Measurements from ENCODE around the gene SYNE1.

The SYNE1 gene

DNA sequence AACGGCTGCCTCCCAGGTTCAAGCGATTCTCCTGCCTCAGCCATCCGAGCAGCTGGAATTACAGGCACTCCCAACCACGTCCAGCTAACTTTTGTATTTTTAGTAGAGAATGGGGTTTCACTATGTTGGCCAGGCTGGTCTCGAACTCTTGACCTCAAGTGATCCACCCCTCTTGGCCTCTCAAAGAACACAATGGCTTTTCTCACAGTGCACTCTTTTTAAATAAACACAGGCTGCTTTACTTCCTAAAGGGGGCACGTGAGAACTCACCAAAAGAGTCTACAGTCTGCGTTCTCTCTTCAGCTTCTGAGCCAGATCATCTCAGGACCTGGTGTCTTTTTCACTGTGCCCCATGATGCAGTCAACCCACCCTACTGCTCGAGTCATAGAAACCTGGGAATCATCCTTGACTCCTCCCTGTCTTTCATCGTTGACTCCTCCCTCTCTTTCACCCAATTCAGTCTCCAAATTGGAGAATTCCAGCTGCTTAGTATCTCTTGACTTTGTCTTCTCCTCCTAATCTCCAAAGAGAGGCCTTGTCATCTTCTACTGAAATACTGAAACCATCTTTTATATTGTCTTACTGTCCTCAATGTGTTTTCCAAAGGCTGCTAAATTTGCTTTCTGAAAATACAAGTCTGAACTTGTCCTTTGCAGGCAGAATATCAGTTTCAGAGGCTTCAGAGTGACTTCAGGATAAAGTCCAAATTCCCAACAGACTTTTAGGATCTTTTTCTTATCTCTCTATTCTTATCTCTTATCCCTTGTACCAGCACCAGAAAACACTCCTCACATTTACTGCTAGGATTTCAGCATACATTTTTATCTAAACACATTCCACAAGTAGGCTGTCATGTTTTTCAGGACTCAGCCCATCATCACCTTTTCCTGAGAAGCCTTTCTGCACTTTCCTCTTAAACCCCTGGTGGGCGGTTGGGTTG, 323.4 kb downstream of the SYNE1 start:
- DNase-seq (ENCODE audit: low read depth): no peak

DNA sequence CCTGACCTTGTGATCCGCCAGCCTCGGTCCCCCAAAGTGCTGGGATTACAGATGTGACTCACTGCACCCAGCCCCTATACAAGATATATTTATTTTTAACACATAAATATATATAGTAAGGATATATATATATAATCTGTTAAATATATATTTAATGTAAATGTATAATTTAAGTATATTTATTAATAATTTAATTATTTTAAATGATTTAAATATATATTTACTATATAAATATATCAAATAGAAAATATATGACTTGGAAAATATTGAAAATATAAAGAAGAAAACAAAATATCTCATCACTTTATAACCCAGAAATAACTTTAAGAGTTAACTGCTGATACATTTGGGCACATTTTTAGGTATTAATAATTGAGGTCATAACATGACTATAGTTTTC, 324.7 kb downstream of the SYNE1 start:
- DNase-seq (ENCODE audit: low read depth): no peak

DNA sequence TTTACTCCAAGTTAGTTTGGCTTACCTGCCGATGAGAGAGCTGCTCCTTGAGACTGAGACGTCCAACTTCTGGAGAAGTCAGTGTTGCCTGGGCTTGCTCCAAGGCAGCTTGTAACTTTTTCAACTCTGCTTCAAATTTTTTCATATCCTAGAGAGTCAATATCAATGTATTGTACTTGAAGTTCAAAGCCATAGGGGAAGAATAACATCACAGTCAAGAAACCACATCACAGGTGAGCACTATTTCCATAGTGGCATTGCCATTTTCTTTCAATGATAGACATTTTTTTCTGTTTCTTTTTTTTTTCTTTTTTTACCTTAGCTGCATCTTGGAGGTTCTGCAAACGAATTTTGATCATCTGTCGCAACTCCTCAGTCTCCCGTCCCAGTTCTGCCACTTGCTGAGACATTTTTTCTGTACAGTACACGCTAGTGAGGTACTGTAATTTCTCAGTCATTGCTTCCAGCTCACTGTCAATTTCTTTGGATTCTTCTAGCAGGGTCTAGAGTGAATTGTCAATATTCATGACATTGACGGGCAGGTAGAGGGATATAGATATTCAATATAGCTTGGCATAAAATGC, 326.7 kb downstream of the SYNE1 start:
- no peak for DNase-seq (ENCODE audit: low read depth)

DNA sequence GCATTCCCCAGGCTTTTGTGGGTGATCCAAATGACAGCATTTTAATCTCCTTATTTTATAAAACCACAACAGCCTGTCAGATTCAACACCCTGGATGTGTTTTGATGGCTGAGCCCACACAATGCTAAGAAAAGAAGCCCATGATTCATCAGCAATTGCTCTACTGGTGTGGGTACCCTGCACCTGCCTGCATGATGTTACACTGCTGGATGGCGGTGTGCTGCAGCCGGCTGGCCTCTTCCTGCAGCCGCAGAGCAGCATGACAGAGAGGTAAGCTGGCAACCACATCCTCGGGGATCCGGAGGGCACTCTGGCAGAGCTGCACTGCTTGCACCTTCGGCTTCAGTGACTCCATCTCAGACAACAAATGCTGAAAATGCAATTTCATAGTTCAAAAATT, 327.5 kb downstream of the SYNE1 start:
- DNase-seq (ENCODE audit: low read depth): peak; percentile 25

DNA sequence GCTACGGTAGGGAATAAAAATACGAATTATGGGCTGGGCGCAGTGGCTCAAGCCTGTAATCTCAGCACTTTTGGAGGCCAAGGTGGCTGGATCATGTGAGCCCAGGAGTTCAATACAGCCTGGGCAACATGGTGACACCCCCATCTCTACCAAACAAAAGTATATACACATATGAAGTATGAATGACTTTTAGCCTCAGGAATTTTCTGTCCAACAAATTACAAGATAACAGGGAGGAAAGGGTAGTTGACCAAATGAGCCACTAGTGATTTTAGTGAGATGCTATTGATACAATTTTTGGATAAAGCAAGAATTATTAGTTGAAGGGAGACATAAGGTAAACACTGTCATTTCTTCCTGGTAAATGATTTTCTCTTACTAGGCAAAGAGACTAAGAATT, 328.2 kb downstream of the SYNE1 start:
- DNase-seq (ENCODE audit: low read depth): no peak

DNA sequence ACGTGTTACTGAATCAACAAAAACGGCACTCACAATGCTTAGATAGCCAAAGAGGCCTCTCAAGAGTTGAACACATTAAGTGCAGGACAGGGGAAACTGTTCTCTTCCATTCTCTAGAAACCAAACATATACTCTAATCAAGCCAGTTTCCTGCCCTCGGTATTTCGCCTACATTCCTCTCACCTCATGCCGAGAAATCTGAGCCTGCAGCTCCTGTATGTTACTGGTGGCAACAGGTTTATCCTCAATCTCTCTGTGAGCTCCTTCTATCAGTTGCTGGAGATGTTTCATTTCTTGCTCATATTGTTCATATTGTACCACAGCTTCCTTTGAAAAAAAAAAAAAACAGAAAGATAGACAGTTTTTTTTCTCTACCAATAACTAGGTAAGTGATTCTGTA, 328.9 kb downstream of the SYNE1 start:
- no peak for DNase-seq (ENCODE audit: low read depth)

DNA sequence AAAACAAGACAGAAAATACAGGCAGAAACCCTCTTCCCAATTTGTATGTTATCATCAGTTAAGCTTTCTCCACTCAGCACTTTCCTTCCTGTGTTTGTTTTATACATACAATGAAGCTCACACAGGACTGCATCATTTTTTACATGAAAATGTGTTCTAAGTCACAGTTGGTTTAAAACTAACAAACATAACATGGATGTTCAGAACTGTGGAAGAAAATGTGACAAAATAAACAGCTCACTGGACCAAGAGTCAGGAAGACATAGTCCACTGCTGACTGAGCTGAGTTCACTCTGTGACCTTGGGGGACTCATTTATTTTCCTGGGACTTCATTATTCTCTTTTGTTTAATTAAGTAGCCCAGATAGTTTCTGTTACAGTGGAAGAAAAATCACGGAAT, 331.5 kb downstream of the SYNE1 start:
- DNase-seq (ENCODE audit: low read depth): no peak

DNA sequence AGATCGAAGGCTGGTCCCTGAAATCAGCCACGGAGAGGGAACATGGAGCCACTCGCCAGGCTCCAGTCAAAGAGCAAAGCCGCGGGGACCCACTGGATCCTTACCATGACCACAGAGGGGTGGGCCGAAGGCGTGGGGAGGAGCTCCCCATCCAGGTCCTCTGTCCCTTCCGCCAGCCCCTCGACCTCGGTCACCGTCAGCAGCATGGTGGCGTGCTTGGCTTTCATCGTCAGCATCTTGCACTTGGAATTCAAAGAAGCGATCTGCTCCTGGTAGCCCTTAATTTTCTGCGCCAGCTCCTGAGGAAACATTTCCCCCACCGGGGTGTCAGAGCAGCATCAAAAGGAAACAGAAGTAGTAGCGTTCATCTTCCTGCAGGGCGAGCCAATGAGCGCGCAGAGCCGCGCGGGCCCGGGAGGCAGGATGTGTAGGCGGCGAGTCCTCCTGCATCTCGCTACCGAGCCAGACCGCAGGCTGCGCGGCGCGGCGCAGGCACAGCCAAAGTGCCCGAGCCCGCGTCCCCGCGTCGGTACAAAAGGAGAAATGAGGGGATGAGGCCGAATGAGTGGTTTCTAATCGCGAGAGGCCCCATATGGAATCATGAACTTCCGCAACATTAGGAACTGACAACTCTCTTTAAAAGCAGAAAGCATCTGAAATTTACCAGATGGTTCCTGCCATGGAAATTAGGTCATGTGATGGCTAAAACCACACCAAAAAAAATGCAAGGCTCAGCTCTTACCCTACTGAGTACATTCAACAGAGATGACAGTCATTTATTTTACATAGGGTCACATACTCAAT, 335.2 kb downstream of the SYNE1 start:
- peak; percentile 81 for DNase-seq (ENCODE audit: low read depth)

DNA sequence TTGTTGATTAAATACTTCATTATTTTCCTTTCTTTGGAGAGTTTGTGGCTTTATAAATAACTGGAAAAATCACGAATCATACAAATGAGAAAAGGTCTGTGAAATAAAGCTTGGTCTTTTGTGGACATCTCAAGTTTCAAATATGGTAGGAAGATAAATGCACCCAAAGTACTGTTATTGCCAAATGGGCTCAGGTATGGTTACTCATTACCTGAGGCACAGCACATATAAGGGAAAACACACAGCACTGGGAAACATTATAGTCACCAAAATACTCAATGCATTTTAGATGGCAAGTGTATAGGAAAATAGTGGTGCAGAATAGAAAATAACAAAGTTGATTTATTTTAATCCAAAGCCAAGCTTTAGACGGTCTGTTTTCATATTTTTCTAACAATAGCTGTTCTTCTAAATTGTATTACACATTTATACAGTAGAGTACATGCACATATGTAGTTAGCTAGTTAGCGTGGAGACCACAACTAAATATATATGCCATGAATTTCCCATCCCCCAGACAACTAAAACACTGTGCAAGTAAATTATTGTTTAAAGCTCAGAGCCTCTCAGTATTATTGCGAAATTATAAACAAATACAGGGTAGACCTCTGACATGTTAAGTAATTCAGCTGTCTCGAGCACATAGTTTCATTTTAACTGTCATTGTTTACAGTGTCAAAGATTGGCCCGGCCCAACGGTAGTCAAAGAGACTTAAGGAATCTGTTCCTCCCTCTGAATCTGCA, 336.0 kb downstream of the SYNE1 start:
- DNase-seq (ENCODE audit: low read depth): no peak

DNA sequence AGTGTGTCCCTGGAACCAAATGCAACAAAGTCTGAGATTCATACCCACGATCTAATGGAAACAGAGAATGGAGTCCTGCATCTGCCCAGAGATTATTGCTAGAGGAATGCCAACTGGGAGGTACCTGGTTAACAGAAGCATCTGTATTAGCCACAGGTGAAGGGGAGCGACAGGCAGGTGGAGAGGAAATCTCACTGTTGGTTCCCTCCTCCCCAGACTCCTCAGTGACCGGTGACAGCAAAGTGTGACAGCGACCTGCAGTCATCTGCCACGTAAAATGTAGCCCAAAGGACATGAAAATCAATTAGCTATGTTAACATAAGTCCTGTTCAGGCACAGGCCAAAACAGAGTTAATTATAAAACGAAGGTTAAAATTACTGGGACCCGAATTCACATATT, 336.6 kb downstream of the SYNE1 start:
- no peak for DNase-seq (ENCODE audit: low read depth)

DNA sequence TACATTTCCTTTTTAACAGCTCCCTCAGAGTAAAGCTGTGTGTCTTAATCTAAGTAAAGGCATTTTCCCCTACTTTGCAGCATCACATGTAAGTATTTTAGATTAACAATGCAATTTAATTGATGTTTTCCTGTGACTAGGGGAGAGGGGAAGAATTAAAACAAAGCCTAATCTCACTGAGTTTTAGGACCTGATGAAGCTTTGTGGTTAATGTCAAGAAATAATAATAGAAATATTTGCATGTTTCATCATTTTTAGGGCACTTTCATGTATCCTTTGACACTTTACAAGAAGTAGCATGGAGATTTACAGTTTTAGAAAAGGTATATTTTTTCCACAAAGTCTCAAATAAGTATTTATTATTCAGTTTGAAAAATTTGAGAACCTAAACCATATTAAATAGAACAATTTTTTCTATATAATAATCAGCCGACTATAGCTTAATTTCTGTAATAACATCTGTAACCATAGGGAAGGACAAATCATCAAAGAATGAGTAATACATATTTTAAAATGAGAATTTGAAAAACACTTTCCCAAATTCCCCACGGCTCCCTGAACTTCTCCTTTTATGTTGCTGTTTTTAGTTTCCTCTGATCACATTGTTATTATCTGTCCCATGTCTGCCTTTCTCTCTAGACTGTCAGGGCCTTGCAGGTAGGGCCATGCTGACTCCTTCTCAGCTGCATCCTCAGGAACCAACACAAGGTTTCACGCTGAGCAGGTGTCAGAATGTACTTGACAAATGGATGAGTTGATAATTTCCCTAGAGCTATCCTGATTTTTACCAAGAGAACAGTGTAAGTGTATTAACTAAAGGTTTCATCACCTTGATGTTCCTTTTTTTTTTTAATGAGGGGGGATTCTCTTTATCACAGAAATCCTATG, 338.1 kb downstream of the SYNE1 start:
- no peak for DNase-seq (ENCODE audit: low read depth)

DNA sequence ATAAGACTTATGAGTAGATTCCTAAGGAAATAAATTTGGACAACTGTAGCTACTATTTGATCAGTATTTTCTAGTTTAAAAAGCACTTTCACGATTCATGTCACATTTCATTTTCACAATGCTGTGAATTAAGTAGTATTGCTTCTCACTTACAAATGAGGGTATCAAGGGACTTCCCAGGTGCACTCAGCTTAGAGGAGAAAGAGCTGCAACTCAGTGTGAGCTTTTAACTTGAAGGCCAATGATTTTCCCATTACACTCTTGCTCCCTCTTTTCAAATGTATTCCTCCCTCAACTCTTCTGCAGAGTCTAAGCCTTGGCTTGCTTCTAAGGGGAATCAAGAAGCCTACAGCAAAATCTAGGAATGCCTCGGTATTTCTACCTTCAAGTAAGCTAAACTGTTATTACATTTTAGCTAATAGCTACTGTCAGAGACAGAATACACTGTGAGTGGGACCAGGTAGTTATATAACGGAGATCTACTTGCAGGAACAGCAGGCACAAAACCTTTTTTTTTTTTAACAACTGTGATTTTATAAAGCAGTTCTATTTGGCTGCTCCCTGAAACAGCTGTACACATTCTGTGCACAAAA, 339.0 kb downstream of the SYNE1 start:
- no peak for DNase-seq (ENCODE audit: low read depth)

DNA sequence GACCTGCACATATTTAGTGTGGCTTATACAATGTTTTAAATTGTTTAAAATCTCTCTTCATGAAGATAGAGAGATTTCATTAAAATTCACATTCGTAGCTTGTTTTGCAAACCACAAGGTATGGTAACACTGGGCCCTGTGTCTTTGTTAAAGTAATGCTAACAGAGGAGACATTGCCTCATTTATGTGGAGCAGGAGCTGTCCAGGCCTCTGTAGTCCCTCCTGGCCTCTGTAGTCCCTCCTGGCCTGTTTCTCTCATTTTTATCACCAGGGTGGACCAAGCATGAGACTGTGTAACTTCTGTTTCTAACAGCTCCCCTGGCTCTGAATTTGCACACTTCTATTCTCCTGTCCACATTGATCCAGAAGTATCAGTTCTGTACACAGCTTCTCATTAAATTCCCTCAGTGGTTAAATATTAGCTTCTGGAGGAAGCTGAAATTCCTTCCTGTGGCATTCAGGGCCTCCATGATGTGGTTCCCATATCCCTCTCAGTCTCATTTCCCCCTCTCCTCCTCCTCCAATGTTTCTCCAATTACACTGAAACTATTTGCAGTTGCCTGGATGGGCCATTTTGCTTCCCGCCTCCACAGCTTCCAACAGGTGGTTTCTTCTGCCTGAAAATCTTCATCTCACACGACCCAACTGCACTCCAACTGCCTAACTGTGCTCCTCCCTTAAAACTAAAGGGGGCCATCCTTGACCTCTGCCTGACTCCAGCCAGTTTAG, 340.4 kb downstream of the SYNE1 start:
- no peak for DNase-seq (ENCODE audit: low read depth)

DNA sequence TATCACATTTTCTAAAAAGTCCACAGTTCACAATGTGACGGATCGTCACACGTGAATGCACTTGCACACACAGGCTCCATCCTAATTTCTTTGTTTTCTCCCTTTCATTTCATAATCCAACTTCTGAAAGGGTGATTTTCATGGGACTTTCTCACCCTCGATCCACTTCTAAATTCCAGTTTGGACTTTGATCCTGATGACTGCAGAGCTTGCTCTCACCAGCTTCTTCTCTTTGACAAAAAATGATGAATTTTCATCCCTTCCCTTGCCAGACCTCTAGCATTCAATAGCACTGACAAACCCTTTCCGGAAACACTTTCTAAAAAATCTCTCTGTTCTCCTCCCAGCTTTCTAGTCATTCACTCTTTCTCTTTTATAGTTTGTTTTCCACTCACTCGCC, 341.2 kb downstream of the SYNE1 start:
- no peak for DNase-seq (ENCODE audit: low read depth)

DNA sequence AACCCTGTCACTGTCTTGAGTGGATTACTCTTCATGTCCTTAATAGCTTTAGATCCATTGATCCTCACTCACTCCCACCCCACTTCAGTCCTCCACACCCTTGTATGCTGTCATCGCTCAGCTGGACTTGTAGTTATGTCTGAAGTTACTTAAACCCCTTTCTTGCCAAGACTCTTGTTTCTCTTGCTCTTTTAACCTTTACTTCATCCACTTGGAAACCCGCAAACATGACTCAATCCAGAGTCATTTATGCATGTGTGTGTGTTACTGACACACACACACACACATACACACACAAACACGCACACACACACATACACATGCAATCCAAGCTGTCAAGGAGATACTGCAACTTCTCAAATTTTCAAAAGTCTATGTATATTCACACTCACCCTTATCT, 341.8 kb downstream of the SYNE1 start:
- no peak for DNase-seq (ENCODE audit: low read depth)

DNA sequence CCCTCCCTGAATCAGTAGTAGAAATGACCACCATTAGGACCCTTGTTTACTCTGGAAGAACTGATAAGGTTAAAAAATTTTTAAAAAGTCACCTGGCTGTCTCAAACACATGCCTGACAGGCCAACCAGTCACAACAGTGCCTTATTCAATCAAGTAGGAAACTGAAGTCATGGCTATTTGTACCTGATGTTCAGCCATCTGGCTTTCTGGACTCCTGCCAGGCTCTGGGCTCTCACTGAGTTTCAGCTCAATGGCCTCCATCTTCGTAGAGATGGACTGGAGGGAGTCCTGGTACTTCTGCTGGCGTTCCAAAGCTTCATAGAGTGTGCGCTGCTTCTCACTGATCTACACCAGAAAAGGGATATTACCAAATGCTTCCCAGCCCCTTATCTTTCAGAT, 343.8 kb downstream of the SYNE1 start:
- DNase-seq (ENCODE audit: low read depth): no peak

DNA sequence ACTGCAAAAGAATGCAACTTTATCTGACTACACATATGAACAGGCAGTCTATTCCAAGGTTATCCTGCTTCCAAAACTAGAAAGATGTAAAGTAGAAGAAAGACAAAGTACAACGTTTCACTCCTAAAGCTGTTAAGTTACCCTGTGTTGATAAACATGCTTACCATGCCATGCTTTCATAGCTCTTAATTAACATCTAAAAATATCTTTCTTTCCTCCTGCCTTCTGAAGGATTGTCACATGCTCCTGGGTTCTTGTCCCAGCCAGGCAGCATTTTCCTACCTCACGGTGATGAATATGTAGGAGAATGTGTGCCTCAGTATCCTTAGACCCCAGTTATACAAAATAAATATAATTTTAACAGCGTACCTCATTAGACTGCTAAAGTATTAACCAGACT, 344.6 kb downstream of the SYNE1 start:
- DNase-seq (ENCODE audit: low read depth): no peak

DNA sequence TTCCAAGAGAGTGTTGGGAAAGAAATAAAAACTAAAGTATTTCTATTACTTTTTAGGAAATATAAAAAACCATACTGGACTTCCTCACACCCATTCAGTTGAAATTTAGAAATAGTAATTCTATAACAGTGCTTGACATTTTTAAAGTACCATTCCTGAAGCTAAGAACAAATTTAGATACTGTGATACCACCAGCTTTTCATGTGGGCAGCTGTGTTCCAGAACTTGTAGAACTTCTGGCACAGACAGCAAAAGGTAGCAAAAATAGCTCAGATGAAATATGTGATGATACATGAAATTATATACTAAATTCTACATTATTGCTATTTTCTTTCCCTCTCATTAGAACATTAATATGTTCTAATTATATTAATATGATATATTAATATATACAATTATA, 346.5 kb downstream of the SYNE1 start:
- DNase-seq (ENCODE audit: low read depth): no peak

DNA sequence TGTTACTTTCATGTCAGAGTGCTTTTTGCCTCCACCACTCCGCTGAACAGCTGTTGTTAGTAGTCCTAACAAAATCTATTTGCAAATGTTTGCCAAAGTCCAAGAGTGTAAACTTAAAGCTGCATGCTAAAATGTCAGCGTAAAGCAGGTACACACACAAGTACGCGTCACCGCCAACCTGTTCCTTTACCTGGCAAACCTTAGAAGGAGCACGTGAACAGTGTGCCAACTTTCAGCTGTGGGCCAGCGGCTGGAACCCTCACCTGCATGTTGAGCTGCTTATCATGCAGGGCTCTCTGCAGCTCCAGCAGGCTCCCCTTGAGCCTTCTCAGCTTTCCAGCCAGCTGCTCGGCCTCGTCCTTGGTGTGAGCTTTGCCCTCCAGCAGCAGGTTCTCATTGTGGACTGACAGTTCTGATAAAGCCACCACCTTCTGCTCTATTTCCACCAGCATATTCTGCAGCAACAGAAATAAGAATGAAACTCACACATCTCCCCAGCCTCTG, 359.3 kb downstream of the SYNE1 start:
- DNase-seq (ENCODE audit: low read depth): no peak

DNA sequence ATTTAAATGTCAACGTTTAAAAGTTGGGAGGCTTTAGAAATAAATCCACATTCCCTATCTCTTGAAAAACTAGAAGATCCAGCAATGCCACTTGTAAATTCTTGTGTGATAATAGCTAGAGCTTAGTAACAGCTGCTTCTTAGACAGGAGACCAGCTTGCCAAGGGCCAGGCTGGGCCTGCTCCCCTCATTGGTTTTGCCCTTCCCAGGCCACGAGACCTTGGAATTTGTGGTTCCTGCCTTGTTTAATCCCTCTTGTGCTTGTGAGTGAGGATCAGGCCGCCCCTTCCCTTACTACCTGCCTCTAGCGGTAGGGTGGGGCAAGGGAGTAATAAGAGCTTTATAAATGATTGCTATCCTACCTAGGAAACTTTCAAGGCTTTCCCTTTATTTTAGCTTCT, 363.5 kb downstream of the SYNE1 start:
- no peak for DNase-seq (ENCODE audit: low read depth)

Measured in stimulated activated CD8-positive, alpha-beta memory T cell treated with anti-CD3 and anti-CD28 coated beads, Interleukin-12 subunit alpha, Interleukin-12 subunit beta, amount 100 ng/mL, for 4 hours (primary cell).